ENCODE results near the gene KRT73.

KRT73 gene

DNA sequence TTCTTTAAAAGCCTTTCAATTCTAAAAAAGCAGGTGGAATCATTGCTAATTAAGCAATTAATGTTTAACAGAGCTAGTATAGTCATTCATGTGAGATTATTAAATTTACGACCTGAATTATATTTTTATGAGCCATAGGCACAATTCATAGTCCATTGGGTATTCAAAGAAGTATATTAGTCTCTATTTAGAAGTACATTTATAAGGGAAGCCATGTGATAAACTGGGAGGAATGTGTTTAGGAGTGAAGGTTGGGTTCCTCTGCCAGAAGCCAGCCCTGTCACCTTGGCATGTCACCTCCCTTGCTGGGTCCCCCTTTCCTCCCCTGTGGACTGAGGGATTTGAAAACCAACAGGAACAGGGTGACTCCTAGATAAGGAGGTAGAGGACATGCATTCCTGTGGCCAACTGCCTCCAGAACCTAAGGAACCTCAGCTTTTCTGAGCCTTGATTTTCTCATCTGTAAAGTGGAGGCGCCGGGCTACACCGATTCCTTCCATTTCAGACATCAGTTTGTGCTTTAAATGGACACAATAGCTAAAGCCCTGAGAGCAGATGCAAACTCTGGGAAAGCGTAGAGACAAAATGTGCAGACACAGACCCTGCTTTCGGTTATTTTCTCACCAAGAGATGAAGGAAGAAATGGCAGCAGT lies 39.0 kb upstream of the KRT73 start:
- TF ChIP-seq POLR2A (IDR thresholded peaks at IDR 0.05; ENCODE audit: low read depth, low read length) (no peak), POLR2AphosphoS5 (IDR thresholded peaks at IDR 0.05; ENCODE audit: low read depth, low read length) (no peak), TAF1 (IDR thresholded peaks at IDR 0.05; ENCODE audit: borderline replicate concordance, low read depth, low read length) (no peak)
- DNase-seq (ENCODE audit: insufficient read length) (no peak), FAIRE-seq (no peak)

DNA sequence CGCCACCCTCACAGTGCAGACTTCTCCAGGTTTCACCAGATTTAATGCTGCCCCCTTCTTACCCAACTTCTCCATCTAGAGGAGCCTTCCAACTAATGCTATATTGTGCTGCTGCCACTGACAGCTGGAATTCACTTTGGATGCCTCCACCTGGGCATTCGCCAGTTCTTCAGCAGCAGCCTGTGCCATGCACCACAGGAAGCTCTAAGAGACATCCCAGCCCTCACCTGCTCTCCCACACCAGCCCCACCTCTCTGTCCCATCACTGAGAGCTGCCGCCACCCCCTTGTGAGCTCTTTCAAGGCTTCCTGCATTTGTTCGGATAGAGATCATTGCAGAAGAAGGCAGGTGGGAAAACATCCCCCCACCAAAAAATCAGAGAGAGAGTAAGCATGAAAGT lies 38.3 kb upstream of the KRT73 start:
- FAIRE-seq (no peak), DNase-seq (ENCODE audit: insufficient read length) (no peak)
- TF ChIP-seq POLR2A (IDR thresholded peaks at IDR 0.05; ENCODE audit: low read depth, low read length) (no peak), POLR2AphosphoS5 (IDR thresholded peaks at IDR 0.05; ENCODE audit: low read depth, low read length) (no peak), TAF1 (IDR thresholded peaks at IDR 0.05; ENCODE audit: borderline replicate concordance, low read depth, low read length) (no peak)

DNA sequence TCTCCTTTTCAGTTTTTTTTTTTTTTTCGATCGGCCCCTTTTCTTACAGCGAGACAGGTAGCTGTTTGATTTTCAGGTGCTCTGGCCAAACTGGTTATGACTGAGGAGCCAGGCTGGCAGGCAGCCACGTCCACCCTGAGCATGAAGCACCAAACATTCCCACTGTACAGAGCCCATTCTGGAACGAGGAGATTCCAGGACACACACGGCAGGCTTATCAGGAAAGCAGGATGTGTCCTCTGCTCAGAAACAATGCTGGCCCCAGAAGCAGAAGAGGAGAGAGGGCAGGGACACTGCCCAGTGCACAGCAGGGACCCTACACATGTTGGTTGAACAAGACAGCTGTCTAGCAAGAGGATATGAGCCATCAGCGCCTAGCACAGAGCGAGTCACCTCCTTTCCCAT lies 37.4 kb upstream of the KRT73 start:
- FAIRE-seq (no peak), DNase-seq (ENCODE audit: insufficient read length) (no peak)
- TF ChIP-seq TAF1 (IDR thresholded peaks at IDR 0.05; ENCODE audit: borderline replicate concordance, low read depth, low read length) = no peak
- no peak for TF ChIP-seq POLR2A (IDR thresholded peaks at IDR 0.05; ENCODE audit: low read depth, low read length)
- no peak for TF ChIP-seq POLR2AphosphoS5 (IDR thresholded peaks at IDR 0.05; ENCODE audit: low read depth, low read length)

DNA sequence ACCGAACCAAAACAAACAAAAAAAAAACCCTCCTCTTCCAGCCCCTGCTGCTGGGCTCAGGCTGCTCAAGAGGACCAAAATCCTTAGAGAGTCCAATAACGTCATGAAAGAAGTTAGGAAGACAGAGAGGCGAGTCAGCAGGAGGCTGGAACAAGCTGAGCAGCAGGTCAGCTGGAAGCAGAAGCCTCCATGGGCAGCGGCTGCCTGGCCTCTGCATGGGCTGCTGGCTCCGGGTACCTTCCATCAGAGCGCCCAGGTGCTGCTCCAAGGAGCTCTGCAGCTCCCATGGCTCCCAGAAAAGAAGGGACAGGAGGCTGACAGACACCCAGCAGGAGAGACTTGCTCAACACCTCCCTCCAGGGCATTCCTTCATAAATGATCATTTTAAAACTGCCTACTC lies 36.9 kb upstream of the KRT73 start:
- TF ChIP-seq TAF1 (IDR thresholded peaks at IDR 0.05; ENCODE audit: borderline replicate concordance, low read depth, low read length) (no peak), POLR2A (IDR thresholded peaks at IDR 0.05; ENCODE audit: low read depth, low read length) (no peak), POLR2AphosphoS5 (IDR thresholded peaks at IDR 0.05; ENCODE audit: low read depth, low read length) (no peak)

DNA sequence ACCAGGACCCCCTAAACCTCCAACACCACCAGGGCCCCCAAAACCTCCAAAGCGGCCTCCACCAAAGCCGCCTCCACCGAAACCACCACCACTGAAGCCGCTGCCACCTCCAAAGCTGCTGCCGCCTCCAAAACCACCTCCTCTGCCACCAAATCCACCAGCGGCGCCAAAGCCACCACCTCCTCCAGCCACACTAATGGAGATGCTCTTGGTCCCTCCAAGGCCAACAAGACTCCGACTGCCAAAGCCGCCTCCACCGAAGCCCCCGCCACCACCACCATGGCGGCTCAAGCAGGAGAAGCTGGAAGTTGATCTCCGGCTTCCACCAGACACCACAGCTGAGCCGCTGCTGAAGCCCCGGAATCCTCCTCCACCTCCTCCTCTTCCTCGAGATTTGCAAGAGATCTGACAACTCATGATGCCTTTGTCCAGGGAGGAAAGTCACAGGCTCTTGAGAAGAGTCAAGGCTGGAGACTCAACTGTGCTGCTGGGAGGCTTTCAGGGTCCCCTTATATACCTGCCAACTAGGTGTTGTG lies 33.4 kb upstream of the KRT73 start, which contains the start of gene KRT2:
Gene KRT2, minus strand, starts transcription at position 486 of the 536 bp plus-strand sequence. Its CDS starts 69 bp downstream, at position 417.
- FAIRE-seq (no peak), DNase-seq (ENCODE audit: insufficient read length) (no peak)

More for the DNA sequence above, 36.9 kb upstream of the KRT73 start:
- no peak for FAIRE-seq
- no peak for DNase-seq (ENCODE audit: insufficient read length)

DNA sequence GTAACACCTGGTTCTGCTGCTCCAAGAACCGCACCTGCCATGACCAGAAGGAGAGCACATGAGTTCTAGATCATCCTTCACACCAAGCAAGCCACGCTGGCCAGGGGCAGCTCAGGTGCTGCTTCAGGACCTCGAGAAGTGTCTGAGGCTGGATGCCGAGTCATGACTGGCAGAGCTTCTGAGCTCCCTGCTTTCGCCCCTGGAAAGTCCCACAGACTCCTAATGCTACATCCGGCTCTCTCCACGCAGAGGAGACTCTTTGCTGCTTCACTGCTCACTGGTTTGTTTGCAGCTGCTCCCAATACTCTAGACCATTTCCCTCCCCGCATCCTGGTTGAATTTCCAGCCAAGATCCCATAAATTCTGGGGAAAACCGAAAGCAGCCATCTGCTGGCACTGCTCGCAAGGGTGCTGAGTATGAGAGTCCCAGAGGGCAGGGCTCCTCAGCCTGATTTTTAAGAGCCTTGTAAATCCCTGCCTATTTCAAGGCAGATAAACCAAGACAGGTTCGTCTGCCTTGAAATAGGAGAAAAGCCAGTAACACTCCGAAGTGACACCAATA lies 32.2 kb upstream of the KRT73 start:
- TF ChIP-seq TAF1 (IDR thresholded peaks at IDR 0.05; ENCODE audit: borderline replicate concordance, low read depth, low read length) (no peak), POLR2A (IDR thresholded peaks at IDR 0.05; ENCODE audit: low read depth, low read length) (no peak), POLR2AphosphoS5 (IDR thresholded peaks at IDR 0.05; ENCODE audit: low read depth, low read length) (no peak)
- DNase-seq (ENCODE audit: insufficient read length) (no peak), FAIRE-seq (no peak)

More for the DNA sequence above, 33.4 kb upstream of the KRT73 start, which contains the start of gene KRT2:
- TF ChIP-seq TAF1 (IDR thresholded peaks at IDR 0.05; ENCODE audit: borderline replicate concordance, low read depth, low read length) (no peak), POLR2AphosphoS5 (IDR thresholded peaks at IDR 0.05; ENCODE audit: low read depth, low read length) (no peak), POLR2A (IDR thresholded peaks at IDR 0.05; ENCODE audit: low read depth, low read length) (no peak)

DNA sequence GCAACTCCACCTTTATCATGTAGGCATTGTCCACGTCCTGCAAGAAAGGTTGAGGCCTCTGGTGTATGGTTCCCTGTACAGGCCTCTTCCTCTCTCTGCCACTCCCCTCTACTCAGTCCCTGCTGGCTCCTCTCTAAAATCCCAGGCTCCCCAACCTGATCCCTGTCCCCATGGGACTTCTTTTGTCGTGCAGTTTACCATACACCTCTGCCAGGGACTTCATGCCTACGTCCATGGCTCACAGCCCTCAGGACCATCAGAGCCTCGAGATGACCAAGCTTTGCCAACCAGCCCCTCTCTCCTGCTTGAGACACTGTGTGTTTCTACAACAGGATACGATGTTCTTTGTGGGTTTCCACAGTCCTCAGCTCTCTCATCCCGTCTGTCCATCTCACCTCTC lies 30.7 kb upstream of the KRT73 start:
- DNase-seq (ENCODE audit: insufficient read length) (no peak), FAIRE-seq (no peak)
- TF ChIP-seq POLR2AphosphoS5 (IDR thresholded peaks at IDR 0.05; ENCODE audit: low read depth, low read length) = no peak
- TF ChIP-seq POLR2A (IDR thresholded peaks at IDR 0.05; ENCODE audit: low read depth, low read length) = no peak
- no peak for TF ChIP-seq TAF1 (IDR thresholded peaks at IDR 0.05; ENCODE audit: borderline replicate concordance, low read depth, low read length)

- TF ChIP-seq TAF1 (IDR thresholded peaks at IDR 0.05; ENCODE audit: borderline replicate concordance, low read depth, low read length) (no peak), POLR2A (IDR thresholded peaks at IDR 0.05; ENCODE audit: low read depth, low read length) (no peak), POLR2AphosphoS5 (IDR thresholded peaks at IDR 0.05; ENCODE audit: low read depth, low read length) (no peak)
- no peak for FAIRE-seq
These were observed 29.7 kb upstream of the KRT73 start for GRCh38 chr12:52648012-52648550.

DNA sequence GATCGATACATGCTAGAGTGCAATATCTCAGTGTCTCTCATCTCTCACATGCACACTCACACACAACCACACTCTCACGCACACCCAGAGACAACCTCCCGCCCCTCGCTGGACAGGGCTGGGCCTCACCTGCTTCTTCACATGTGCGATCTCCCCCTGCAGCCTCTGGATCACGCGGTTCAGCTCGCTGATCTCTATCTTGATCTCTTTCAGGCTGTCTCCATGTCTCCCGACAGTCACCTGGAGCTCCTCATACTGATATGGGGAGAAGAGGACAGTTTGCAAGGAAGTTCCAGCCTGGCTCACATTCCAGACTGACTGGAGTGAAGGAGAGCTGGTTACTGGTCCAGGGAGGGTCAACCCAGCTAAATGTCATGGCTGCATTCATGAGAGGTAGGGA lies 29.2 kb upstream of the KRT73 start:
- FAIRE-seq (no peak), DNase-seq (ENCODE audit: insufficient read length) (no peak)
- TF ChIP-seq POLR2AphosphoS5 (IDR thresholded peaks at IDR 0.05; ENCODE audit: low read depth, low read length) (no peak), POLR2A (IDR thresholded peaks at IDR 0.05; ENCODE audit: low read depth, low read length) (no peak), TAF1 (IDR thresholded peaks at IDR 0.05; ENCODE audit: borderline replicate concordance, low read depth, low read length) (no peak)

More at GRCh38 chr12:52648012-52648550, 29.7 kb upstream of the KRT73 start:
- DNase-seq (ENCODE audit: insufficient read length) = no peak

DNA sequence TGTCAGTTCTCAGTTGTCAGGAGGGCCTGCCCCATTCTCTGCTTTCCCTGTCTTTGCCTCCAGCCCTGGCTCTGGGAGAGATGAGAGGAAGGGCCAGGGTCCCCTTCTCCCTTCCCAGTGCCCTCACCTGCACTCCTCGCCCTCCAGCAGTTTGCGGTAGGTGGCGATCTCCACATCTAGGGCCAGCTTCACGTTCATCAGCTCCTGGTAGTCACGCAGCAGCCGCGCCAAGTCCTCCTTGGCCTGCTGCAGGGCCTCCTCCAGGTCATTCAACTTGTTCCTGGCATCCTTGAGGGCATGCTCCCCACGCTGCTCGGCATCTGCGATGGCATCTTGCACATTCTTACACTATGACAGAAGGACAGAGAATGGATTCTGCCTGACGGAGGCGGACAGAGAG lies 28.3 kb upstream of the KRT73 start:
- FAIRE-seq (no peak), DNase-seq (ENCODE audit: insufficient read length) (no peak)
- TF ChIP-seq POLR2A (IDR thresholded peaks at IDR 0.05; ENCODE audit: low read depth, low read length) (no peak), TAF1 (IDR thresholded peaks at IDR 0.05; ENCODE audit: borderline replicate concordance, low read depth, low read length) (no peak), POLR2AphosphoS5 (IDR thresholded peaks at IDR 0.05; ENCODE audit: low read depth, low read length) (no peak)

DNA sequence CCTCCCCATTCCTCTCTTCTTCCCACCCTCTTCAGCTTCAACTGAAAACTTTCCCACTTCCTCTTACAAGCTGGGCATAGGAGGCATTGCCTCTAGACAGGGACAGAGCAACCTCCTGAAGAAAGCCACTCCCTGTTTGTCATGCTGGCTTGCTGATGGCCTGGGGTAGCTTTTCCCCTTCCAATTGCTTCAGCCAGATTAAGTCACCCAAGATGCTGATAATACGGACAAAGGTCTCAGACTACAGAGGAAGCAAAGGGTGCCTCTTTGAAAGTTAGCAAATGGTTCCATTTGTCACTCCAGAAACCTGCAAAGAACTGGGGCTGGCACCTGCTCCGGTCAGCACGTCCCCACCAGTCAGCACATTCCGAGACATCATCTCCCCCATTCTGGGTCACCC lies 27.6 kb upstream of the KRT73 start:
- no peak for TF ChIP-seq POLR2AphosphoS5 (IDR thresholded peaks at IDR 0.05; ENCODE audit: low read depth, low read length)
- no peak for TF ChIP-seq TAF1 (IDR thresholded peaks at IDR 0.05; ENCODE audit: borderline replicate concordance, low read depth, low read length)
- TF ChIP-seq POLR2A (IDR thresholded peaks at IDR 0.05; ENCODE audit: low read depth, low read length) = no peak
- no peak for FAIRE-seq
- no peak for DNase-seq (ENCODE audit: insufficient read length)
